Smooth muscle cell (in vitro differentiated cells): ENCODE measurements around the gene WWTR1. TPM values are rescaled to one million over a fixed set of nuclear protein-coding genes. Genes with fewer than 3 reads are reported as not detected.

Source experiments
- DNase-seq: peaks from one replicate; lab custom pipeline; 2025; ENCODE audit not compliant: unreplicated experiment; lab: John Stamatoyannopoulos, UW
- H2AFZ ChIP-seq: fragments of 200-600 bp; sonication (generic); 2 replicates; pipeline ENCODE4 v1.6.0; 2016; ENCODE audit warnings: antibody characterized with exemption, low read depth, mild to moderate bottlenecking
- H3F3A ChIP-seq: fragments of 200-600 bp; sonication (generic); 2 replicates; pipeline ENCODE4 v1.6.0; 2017; ENCODE audit warnings: antibody characterized with exemption, low read depth
- H3K27ac ChIP-seq: fragments of 200-600 bp; sonication (generic); 2 replicates; pipeline ENCODE4 v1.5.1; 2016; ENCODE audit warnings: low read depth, mild to moderate bottlenecking
- H3K27me3 ChIP-seq: fragments of 200-600 bp; sonication (generic); 2 replicates; pipeline ENCODE4 v1.6.1; 2016; ENCODE audit warnings: low read depth, mild to moderate bottlenecking
- H3K36me3 ChIP-seq: fragments of 200-600 bp; sonication (generic); 2 replicates; pipeline ENCODE4 v1.5.1; 2016; ENCODE audit warnings: low read depth
- H3K4me1 ChIP-seq: fragments of 200-600 bp; sonication (generic); 2 replicates; pipeline ENCODE4 v1.5.1; 2016; ENCODE audit warnings: low read depth
- H3K4me2 ChIP-seq: fragments of 200-600 bp; sonication (generic); 2 replicates; pipeline ENCODE4 v1.6.0; 2016; ENCODE audit warnings: mild to moderate bottlenecking
- H3K4me3 ChIP-seq: fragments of 200-600 bp; sonication (generic); 2 replicates; pipeline ENCODE4 v1.5.1; 2016; ENCODE audit warnings: mild to moderate bottlenecking
- H3K79me2 ChIP-seq: fragments of 200-600 bp; sonication (generic); 2 replicates; pipeline ENCODE4 v1.6.0; 2016; ENCODE audit warnings: low read depth, mild to moderate bottlenecking
- H3K9ac ChIP-seq: fragments of 200-600 bp; sonication (generic); 2 replicates; pipeline ENCODE4 v1.6.0; 2016; ENCODE audit warnings: low read depth
- H3K9me3 ChIP-seq: fragments of 200-600 bp; sonication (generic); replicated peaks from 2 replicates; pipeline ENCODE4 v1.5.1; 2016; ENCODE audit warnings: low read depth
- H4K20me1 ChIP-seq: fragments of 200-600 bp; sonication (generic); 2 replicates; pipeline ENCODE4 v1.6.0; 2016; ENCODE audit warnings: low read depth
- CTCF ChIP-seq: fragments of 200-600 bp; sonication (generic); IDR thresholded peaks from 2 replicates; pipeline ENCODE4 v1.5.1; 2017; ENCODE audit warnings: borderline replicate concordance, mild to moderate bottlenecking, antibody characterized with exemption; ENCODE audit not compliant: insufficient read depth, poor library complexity, severe bottlenecking
- WGBS: methylation state at CpG from one replicate; pipeline ENCODE4 v1.1.7; 2016; ENCODE audit warnings: low lambda C conversion rate; 5-methylcytosine and 5-hydroxymethylcytosine counted together
- polyA plus RNA-seq: library from polyadenylated mRNA; unstranded; fragments of >200 nt; fragmentation: Nextera tagmentation; extraction: Ambion mirVana; gene quantifications from 2 replicates; pipeline ENCODE4 v1.2.1, GENCODE V29; 2016
- total RNA-seq: library from RNA; depleted of rRNA; stranded (reverse); fragments of >200 nt; gene quantifications from 2 replicates; pipeline ENCODE4 v1.2.3, GENCODE V29; 2014

Gene WWTR1
- total and polyA plus RNA-seq, 2 experiments from 2014 or later = 38.4 to 55.6 TPM

- Histone ChIP-seq H3K9ac (no peak overlapping the region), H3K4me3 (no peak overlapping the region), H3K27me3 (no peaks in the 10 kb centered on the region), H3K27ac (no peak overlapping the region), H2AFZ (no peak overlapping the region), H3K4me1 (peaks cover 25% of the 10 kb centered on the region), H3F3A (peaks cover 19% of the 10 kb centered on the region), H3K79me2 (peaks cover 86% of the 10 kb centered on the region), H4K20me1 (peaks cover 29% of the 10 kb centered on the region), H3K36me3 (no peaks in the 10 kb centered on the region), H3K4me2 (no peak overlapping the region), H3K9me3 (no peaks in the 10 kb centered on the region)
- WGBS = 70% methylated on average over 8 of the region's 8 CpGs
- TF ChIP-seq CTCF = no peak
- no peak for DNase-seq
These were observed 125.2 kb downstream of the WWTR1 start for GRCh38 chr3:149532489-149533180.

DNA sequence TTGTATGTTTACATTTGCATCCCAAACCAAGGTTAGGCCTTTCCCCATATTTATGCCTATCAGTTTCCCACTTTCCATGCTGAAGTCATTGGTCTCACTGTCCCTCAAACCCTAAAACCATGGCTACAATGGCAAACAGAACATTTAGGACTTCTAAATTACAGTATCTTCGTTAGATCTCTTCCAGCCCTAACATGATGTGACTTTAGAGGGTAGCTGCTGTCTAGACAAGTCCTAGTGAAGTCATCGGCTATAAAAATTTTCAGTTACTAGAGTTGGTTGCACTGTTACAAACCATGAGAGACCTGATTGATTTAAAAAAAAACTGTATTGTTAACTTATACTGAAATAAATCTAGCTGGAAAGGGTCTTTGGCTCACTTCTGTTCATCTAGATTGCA lies 128.7 kb downstream of the WWTR1 start:
- H3K36me3 ChIP-seq = peaks cover 11% of the 10 kb centered on the region
- H2AFZ ChIP-seq = no peak overlapping the region
- H3K4me1 ChIP-seq = no peaks in the 10 kb centered on the region
- H3K79me2 ChIP-seq = peaks cover 77% of the 10 kb centered on the region
- no peak for TF ChIP-seq CTCF
- no peak overlapping the region for H3K4me3 ChIP-seq
- no peaks in the 10 kb centered on the region for H3K9me3 ChIP-seq
- H3K4me2 ChIP-seq = peak overlapping the region; percentile 57
- H4K20me1 ChIP-seq = peaks cover 10% of the 10 kb centered on the region
- H3K27me3 ChIP-seq = no peaks in the 10 kb centered on the region
- H3K27ac ChIP-seq = peak overlapping the region; percentile 90
- H3K9ac ChIP-seq = peak overlapping the region; percentile 83
- WGBS = 18% methylated on average over 2 of the region's 2 CpGs
- no peak for DNase-seq
- peaks cover 9% of the 10 kb centered on the region for H3F3A ChIP-seq

DNA sequence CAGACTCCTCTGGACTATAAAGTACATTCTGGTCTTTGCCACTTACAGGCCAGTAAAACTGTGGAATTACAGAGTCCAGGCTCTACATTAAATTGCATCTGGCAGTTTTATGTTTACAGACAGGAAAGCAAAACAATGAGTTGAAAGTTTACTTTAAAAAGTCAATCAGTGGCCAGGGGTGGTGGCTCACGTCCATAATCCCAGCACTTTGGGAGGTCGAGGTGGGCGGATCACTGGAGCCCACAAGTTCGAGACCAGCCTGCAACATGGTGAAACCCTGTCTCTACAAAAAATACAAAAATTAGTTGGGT lies 129.5 kb downstream of the WWTR1 start:
- peaks cover 9% of the 10 kb centered on the region for H3F3A ChIP-seq
- WGBS = 35% methylated on average over 4 of the region's 4 CpGs
- peaks cover 69% of the 10 kb centered on the region for H3K79me2 ChIP-seq
- no peak overlapping the region for H2AFZ ChIP-seq
- no peaks in the 10 kb centered on the region for H3K27me3 ChIP-seq
- peak overlapping the region; percentile 70 for H3K9ac ChIP-seq
- TF ChIP-seq CTCF = no peak
- H4K20me1 ChIP-seq = peaks cover 3% of the 10 kb centered on the region
- H3K9me3 ChIP-seq = no peaks in the 10 kb centered on the region
- DNase-seq = no peak
- peak overlapping the region; percentile 90 for H3K27ac ChIP-seq
- H3K4me1 ChIP-seq = no peaks in the 10 kb centered on the region
- peak overlapping the region; percentile 57 for H3K4me2 ChIP-seq
- H3K36me3 ChIP-seq = peaks cover 16% of the 10 kb centered on the region
- no peak overlapping the region for H3K4me3 ChIP-seq
